COLO829 (cell line): ENCODE data around the gene MOCS2.

Experiments
- DNase-seq: peaks from one replicate; pipeline ENCODE4 v3.0.0; 2012; ENCODE audit warnings: low spot score

Gene MOCS2

DNA sequence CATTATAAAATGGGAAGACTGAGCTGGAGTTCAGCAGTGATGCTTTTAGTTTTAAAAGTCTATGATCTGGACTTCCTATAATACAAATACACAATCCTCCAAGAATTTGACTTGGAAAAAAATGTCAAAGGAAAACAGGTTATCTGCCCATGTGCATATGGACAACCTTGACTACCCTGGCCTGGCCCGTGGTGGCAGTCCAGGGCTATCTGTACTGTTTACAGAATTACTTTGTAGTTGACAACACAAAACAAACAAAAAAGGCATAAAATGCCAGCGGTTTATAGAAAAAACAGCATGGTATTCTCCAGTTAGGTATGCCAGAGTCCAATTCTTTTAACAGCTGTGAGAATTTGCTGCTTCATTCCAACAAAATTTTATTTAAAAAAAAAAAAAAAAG, 17.3 kb downstream of the MOCS2 start:
- no peak for DNase-seq

DNA sequence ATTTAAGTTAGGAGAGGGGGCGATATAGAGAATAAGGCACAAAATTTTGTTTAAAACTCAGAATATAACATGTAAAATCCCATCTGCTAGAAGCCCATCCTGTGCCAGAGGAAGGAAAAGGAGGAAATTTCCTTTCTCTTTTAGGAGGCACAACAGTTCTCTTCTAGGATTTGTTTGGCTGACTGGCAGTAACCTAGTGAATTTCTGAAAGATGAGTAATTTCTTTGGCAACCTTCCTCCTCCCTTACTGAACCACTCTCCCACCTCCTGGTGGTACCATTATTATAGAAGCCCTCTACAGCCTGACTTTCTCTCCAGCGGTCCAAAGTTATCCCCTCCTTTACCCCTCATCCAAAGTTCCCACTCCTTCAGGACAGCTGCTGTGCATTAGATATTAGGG, 18.3 kb downstream of the MOCS2 start:
- DNase-seq = peak; percentile 9

DNA sequence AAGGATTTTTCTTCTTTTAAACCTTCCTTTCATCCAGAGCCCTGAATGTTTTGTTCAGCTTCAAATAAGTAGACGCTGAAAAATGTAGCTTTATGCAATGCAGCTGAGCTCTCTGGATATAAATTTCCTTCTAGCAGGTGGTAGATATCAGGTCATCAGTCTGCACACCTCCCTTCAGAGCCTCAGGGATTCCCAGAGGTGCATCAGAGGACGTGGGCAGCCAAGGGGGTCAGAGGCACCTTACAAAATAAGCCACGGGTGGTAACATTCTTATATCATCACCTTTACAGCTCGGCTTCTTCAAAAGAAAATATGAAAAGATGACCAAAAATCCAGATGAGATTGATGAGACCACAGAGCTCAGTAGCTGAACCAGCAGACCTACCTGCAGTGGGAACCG, 19.3 kb downstream of the MOCS2 start:
- no peak for DNase-seq

DNA sequence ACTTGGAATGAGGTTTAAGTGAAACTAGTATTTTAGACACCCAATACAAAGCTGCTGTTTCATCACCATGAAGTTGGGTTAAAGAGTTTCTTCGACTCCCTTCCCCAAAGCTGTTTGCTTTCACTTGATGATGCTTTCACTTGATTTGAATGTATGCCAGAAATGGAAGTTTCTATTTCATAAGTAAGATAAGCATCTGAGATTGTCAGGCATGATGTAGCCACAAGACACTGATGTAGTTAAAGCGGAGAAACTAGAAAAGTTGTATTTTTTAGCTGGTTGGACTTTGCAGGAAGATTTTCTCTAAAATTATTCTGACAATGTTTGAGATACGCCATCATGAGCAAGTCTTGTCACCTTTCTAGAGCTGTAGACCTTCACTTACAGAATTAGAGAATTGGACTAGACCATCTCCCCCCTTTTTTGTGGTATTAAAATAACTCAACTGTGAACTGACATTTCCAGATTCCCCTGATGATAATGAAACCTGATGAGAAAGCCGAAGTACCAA, 20.0 kb downstream of the MOCS2 start:
- peak; percentile 3 for DNase-seq

DNA sequence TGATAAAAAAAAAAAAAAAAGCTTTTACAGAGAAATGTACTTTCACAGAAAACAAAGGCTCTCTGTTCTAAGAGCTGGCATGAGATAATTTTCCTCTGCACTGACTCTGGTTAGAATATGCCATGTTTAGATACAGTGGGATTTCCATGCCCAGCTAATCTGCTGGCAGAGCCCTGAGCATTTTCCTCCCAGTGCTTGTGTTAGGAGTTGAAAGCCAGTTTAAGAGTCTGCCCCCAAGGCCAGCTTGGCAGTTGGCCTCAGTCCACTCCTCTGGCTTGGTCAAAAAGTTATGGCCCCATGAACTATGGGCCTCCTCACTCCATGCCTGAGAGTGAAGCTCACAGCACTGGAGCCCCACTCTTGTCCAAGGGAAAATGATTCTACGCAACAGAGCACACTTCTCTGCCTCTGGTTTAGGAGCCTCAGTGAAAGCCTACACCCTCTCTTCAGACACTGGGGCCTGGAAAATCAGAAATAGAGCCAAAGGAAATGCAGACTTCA, 21.9 kb downstream of the MOCS2 start:
- DNase-seq = peak; percentile 66

DNA sequence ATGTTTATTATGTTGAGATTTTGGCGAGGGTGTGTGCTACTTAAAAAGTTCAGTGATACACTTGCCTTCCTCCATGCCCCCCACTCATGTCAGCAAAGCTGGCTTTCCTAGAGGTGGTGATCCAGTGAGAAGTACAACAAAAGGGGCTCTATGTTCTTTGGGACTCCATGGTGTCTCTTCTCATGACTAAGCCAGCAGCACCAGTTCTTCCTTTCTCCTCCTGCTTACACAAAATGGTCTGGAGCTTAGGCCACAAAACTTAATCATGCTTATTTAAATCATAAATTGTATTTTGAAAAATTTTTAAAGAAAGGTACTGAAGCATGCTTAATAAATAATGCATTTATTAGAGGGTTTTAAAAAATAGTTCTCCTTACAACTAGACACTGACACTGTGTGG, 22.4 kb downstream of the MOCS2 start:
- peak; percentile 42 for DNase-seq

DNA sequence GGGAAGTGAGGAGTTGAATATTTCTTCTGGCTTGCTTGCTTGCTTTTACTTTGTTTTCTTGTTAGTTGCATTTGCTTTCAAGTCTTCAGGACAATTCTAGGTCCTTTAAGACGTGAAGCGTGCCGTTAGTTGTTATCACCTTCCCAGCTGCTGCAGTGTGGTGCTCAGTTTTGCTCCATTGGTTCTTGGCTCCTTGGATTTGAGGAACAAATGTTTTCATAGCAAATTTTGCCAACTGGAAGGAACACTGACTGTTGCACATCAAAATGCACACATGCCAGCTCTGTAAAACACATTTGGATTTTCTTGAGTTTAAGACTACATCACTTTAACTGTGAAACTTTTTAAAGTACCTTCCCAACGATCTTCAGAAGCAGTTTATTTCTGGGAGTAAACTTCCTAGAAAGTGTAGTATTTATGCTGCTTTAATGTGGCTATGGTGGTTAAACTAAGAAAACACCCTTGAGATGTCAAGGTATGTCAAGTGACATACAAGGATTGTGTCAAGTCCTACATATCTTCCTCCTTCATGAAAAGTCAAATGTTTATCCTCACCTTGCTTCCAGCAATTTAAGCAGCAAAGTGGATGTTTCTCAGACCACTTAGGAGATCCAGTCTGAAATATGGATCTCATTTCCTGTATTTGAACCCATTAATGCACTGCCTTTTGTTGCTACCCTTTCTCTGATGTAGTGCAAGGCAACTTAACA, 24.9 kb downstream of the MOCS2 start:
- no peak for DNase-seq

DNA sequence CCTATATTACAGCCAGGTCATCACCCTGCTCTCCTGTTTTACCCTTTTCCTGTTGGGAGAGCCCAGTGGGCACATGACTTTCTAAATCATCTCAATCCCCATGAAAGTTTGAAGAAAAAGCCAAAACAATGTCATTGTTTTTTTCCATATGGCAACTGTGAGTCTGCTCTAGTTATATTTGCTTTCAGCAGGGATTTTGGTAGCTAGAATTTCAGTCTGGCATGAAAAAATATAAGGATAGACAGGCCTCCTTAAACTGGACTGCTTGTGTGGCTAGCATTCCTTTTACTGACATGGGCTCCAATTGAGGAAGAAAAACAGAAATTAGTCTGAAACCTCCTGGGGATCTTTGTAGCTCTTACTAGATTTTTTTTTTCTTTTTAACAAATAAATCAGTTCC, 25.6 kb downstream of the MOCS2 start:
- DNase-seq = no peak

DNA sequence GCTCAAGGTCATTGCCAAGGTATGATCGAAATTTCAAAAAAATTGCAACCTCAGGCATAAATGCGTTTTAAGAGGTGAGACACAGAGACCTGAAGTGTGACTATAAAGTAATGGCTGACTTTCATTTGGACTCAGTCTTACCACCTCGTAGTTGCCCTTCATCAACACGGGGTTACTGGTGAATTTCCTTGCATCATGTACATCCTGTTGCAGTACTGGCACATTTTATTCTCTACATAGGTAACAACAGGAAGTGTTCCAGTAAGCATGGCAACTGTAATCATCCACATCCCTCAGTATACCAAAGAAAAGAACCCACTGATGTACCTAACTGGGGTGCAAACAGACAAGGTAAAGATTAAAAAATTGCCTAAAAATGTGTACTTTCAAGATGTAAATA, 29.3 kb downstream of the MOCS2 start:
- DNase-seq = no peak

DNA sequence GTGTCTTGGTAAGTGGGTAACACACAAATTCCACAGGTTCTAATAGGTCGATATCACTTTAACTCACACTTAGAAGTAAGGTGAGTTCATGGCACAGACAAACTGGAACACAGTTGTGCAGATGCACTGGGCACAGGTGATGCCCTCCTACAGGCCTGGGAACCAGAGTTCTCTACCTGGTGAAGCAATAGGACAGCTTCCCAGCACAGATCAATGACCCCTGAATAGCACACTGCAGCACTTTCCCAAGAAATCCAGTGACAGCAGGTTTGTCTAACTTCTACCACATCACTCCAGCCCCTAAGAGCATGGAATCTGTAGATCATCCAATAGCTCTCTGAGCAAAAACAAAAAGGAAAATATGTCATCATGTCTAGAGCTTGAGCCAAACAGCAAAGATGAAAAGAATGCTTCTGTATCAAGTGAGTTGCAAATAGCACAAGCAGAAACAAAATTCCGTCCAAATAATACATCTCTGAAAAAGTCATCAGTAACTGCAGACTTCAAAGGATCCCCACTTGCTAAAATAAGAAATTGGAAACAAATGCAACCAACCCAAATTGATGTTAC, 33.5 kb downstream of the MOCS2 start:
- no peak for DNase-seq

DNA sequence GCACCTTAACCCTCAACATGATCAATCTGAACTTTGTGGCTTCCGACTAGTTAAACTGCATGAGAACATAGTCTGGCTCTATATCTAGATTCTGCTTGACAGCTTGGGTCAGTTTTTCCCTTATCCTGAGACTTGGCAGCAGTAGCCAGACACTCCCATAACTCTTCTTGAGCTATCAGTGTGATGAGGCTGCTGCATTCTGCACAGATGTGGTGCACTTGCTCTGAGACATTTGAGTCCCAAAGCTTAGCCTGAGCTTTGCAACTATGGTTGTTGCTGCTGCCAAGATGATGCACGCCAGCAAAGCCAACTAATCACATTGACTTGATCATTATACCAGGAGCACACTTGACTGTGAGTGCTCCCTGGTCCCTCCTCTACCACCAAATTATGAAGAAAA, 36.2 kb downstream of the MOCS2 start:
- DNase-seq = no peak

DNA sequence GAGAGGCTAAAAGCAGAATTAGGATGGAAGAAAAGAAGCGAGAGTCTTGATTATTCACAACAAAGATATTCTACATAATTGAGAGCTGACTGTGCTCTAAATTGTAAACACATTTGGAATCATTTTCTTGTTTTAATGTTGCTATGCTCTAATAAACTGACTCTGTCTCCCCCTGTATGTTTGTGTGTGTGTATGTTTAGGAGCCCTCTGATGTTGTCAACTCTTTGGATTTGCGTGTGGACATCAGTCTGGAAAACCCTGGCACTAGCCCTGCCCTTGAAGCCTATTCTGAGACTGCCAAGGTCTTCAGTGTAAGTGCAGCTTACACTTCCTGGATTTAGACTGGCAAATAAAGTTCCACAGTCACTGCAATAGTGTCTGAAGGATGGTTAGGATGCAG, 37.8 kb downstream of the MOCS2 start:
- DNase-seq = no peak

DNA sequence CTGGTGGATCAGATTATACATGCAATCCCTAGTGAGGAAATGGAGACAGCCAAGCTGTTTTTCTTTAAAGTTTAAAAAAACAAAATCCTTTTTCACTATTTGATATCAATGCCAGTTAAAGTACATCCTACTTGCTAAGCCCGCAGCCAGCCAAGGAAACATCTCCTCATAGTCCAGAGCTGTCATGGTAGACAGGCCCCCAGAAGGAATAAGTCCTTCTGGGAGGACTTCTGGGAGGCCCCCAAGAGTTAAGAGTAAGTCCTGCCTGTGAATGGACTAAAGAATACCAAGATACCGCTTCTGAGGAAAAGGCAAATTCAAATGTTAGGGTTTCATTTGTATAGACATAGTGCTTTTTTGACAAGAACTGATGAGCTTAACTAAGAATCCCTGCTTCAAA, 38.3 kb downstream of the MOCS2 start:
- no peak for DNase-seq

DNA sequence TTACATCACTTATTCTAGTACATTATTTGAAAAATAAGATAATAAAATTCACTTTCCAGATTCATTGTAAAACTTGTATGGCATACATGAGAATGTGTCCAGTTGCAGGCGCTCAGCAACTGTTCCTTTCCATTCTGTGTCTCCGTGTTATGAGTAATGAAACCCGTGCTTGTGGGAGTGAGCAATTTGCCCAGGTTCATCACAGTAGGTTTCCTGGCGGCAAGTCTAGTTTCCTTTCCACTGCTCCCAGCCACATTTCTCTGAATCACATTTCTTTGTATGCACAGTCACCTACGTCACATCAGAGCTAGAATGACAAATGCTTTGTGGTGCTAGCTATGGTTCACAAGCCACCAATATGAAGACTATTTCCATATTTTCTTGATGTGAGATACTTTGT, 39.9 kb downstream of the MOCS2 start:
- DNase-seq = no peak

DNA sequence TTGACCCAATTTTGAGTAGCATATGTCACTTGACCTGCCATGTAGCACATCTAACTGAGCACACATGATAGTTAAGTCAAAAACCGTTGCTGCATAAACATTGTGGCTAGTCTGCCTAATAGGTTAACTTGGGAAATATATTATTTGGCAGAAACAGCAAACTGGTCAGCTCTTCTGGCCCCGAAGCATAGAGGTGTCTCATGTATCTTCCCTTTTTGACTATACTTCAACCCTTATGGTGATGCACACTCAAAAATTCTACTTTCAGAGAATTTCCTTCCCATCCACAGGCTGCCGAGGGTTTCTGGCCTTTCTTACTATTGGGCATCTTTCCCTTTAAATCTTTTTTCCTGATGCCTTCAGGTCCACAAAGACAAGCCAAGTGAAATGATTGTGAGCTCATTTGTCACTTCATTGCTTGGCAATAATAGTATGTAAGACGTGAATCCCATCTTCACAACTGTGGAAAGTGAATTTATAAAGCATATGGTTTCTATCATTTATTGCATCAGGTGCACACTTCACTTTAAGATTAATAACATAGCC, 41.2 kb downstream of the MOCS2 start:
- DNase-seq = no peak

DNA sequence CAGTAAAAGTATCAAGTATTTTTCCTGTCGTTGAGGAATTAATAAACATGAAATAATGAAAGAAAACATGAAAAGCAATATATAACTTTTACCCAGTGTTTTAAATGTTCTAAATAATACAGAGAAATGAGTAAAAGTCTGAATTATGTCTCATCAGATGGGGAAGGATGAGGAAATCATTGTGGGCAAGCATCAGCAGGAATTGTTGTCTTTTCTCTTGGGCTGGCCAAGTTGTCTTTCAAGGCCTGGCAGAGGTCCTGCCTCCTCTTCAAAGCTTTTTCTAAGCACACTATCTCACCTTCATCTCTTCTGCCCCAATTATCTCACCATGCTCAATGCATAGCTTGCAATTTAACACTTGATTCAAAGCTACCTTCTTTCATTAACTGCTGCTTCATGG, 41.9 kb downstream of the MOCS2 start:
- DNase-seq = no peak

DNA sequence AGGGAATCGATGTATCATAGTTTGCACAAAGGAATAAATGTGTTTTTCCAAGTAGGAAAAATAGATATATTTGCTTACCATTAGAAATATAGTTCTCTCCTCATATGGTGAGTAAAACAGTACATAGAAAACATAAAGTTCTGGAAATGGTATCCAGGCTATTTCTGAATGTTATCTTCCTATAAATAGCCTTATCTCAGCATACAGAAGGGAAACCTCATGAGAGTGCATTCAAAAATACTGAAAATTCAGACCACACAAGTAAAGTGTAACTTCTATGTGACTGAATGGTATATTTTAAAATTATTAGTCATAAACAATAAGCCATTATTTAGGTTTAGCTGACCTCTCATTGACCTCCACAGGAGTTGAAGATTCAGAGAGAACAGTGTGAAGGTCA, 43.5 kb downstream of the MOCS2 start:
- no peak for DNase-seq

DNA sequence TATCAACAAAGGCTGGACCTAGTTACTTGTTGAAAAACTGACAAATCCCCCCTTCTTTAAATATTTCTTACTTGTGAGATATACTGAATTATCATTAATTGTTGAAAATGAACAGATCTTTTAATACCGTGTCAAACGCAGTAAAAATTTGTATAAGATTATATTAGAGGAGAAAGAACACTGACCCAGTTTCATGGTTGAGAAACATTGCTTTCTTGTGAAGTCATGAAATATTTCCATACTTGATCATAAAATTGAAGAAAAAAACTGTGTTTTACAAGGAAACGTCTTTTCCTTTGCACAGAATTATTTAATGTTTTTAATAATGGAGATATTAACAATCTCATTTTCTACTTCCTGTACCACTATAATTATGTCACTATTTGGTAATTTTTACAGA, 45.8 kb downstream of the MOCS2 start:
- no peak for DNase-seq

DNA sequence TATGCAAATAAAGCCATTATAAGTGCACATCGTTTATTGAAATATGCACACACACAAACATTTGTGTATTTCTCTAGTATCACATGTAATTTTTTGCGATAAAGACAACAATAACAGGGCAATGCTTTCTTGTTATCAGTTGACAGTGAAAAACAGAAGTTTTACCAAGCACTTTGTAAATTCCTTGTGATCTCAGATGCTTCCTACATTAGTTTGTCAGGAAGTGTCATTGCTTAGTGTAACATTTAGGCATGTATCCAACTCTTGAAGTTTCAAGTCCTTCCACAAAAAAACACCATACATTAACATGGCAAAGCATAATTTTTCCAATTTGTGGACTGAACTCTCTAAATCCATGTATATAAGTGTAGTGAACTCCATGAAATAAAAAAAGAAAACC, 46.4 kb downstream of the MOCS2 start:
- no peak for DNase-seq

DNA sequence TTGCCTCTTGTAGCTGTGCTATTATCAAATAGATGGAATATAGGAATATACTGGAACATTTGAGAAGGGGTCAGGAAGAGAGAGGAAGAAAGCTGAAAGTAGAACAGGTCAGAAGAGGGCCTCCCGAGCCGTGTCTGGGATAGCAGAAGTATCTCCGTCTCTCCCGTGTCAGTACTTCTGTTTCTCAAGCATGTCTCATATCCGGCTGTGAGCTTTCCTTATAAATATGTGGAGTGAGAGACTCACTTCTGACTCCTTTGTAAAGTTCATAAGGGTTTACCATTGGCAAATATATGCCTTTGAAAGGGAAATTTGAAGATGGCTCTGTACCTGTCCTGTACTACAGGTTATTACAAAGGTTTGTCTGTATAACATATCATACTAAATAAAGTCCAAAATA, 50.3 kb downstream of the MOCS2 start:
- DNase-seq = no peak

DNA sequence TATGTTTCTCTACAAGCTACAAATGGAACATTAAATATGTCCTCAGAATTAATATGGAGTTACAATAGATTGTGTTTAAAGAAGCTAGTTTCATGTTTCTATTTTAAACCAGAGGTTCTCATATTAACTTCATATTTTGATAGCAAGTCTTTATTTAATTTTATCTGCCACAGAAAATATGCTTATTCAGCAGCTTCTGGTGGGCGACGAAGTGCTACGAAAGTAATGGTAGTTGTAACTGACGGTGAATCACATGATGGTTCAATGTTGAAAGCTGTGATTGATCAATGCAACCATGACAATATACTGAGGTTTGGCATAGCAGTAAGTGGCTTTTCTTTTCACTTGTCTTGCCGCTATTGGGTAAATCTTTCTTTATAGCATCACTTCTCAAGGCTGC, 54.2 kb downstream of the MOCS2 start:
- no peak for DNase-seq

DNA sequence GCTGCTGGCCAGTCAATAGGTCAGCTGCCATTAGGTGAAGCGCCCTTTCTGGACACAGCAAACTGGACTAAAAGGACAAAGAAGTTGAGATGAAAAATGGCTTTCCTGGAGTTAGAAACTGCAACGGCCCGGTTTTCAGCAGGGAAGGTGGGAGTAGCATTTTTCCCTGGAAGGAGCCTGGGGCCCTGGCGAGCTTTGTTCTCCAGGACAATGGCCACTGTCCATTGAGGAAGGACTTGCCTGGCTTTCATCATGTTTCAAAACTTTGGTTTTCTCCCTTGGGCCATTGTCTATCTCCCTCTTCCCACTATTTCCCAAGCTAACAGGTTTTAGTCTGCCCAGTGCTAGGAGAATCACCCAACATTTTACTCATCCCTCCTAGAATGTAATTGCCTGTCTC, 56.2 kb downstream of the MOCS2 start:
- DNase-seq = no peak

DNA sequence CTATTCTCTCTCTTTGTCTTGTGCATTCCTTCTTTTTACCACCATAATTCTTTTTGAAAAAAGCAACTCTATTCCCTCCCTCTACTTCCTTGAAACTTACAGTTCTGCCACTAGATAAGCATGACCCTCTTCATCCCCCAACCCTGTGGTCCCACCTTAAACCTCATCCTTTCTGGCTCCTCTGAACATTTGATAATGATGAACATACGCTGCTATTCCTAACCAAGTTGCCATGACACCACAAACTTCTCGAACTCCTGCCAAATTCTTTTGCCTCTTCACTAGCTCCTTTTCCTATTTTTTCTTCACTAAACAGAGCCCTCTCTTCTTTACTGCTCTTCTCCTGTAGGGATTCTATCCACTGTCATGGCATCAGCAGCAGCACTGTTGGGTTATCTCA, 57.1 kb downstream of the MOCS2 start:
- DNase-seq = no peak

DNA sequence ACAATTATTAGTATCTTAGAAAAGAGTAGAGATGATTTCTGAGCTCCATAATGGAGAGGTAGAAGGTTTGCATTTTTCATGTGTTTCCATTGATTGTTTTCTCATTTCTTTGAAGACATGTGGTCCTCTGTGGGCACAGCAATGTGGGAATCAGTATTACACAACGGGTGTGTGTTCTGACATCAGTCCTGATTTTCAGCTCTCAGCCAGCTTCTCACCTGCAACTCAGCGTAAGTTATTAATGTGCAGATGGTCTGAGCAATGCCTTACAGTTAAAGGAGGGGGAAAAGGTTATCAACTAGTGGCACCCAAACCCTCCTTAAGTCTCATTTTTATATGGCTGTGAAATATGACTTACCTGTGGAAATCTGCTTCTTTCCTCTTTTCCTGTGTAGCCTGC, 61.3 kb downstream of the MOCS2 start:
- DNase-seq = no peak
